ENCODE data around the gene BOD1L2. TPM values are rescaled to one million over a fixed set of nuclear protein-coding genes. Genes with fewer than 3 reads are reported as not detected.

Gene BOD1L2
- total RNA-seq, 1 donor from 2014 or later: not detected

DNA sequence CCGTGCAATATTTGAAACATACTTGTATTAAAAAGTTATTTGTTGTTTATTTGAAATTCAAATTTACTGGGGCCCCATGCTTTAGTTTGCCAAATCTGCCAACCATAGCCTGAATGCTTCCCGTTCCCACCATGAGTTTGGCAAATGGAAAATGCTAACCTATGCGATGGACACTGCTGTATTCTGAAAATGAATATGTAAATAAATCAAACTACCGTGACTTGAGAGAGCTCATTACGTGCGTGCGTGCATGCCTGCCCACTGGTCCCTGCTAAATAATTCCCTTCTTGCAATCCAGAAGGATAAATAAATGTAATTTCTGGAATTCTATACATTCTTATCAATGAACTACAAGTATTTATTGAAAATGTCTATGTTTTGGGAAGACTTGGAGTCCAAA lies 3.2 kb downstream of the BOD1L2 start:
- no peak for DNase-seq (ENCODE audit: low read depth in 2 of 2)

DNA sequence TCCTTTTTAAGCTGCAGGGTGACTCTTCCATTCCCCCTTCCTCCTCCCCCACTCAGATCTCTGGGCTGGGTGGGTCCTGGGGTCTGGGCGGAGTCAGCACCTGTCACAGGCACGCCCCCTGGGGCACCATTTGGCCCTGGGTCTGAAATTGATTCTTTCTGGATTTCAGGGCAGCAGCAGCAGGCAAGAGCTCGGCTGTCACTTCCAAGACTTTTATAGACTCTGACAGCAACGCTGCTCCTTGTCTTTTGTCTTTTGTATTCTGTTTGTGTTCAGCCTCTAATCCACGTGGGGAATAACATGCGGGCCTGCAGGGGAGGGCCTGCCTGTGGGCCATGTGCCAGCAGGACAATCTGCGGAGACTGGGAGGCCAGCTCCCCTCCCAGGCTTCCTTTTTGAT lies 3.9 kb downstream of the BOD1L2 start:
- no peak for DNase-seq (ENCODE audit: low read depth in 2 of 2)

- no peak for DNase-seq (ENCODE audit: low read depth in 2 of 2)
Observed at GRCh38 chr18:57154191-57154830, 7.4 kb downstream of the BOD1L2 start.

DNA sequence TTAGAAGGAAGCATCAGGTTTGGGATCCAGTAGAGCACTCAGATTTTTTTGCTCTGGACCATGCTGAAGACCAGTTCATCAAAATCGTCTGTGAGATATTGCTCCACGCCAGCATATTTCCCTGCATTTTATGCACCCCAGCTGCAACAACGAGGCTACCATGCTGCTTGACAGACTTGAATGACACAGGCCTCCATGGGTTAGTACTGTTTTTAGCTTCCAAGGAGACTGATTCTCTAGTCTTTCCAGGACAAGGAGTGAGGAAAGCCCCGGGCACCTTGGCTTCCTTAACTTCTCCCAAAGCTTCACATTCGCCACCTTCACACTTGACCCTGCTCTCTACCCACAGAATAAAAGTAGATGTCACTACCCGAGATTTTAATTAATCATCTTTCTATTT lies 17.5 kb downstream of the BOD1L2 start:
- DNase-seq (ENCODE audit: low read depth in 2 of 2): no peak

DNA sequence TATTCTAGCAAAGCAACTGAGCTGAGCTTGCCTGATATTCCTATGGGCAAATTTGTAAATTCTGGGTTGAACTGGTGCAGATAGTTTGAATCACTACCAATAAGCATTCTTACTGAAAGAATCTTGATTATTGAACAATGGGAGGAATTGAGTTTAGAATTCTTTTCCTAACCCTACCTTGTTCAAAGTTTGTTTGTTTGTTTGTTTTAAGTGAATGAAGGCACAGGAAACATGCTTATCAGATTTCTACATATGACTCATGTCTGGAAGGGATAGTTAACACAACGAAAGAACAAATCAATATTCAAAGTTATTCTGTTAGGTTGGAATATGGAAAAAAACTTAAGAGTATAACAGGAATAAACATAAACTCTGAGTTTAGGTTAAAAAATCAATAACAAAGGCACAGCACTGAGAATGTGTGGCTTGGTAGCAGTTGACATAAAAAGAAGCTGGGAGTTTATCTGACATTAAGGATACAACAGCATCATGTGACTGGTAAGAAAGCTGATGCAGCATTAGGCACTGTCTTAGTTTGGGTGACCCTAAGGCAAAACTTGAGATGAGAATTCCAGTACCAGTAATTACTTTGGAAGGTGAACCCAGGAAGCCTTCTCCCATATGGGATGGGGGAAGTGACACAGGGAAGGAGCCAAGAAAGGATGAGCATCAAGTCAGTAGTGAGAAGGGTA lies 20.9 kb downstream of the BOD1L2 start:
- DNase-seq (ENCODE audit: low read depth in 2 of 2): no peak

- no peak for DNase-seq (ENCODE audit: low read depth in 2 of 2)
Observed at GRCh38 chr18:57171026-57171425, 24.1 kb downstream of the BOD1L2 start.

- no peak for DNase-seq (ENCODE audit: low read depth in 2 of 2)
Observed at GRCh38 chr18:57175532-57175931, 28.6 kb downstream of the BOD1L2 start.

- DNase-seq (ENCODE audit: low read depth in 2 of 2): no peak
Observed at GRCh38 chr18:57185434-57185833, 38.5 kb downstream of the BOD1L2 start.

- DNase-seq (ENCODE audit: low read depth in 2 of 2): no peak
Observed at GRCh38 chr18:57188851-57189557, 42.1 kb downstream of the BOD1L2 start.

DNA sequence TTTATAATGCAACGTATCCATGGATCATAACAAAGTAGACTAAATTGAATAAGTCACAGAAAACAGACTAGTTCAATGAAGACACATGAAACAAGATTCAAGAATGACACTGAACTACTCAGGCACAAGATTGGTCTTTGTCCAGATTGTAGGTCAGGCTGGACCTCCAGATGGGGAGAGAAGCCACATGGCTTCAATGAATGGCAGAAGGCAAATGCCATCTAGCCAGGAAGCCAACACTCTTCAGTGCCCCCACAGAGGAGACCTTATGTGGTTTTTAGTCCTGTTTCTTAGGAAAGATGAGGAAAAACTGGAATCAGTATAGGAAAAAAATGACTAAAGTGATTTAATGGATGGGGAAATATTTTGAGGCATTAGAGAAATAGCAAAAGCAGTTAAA lies 43.1 kb downstream of the BOD1L2 start:
- no peak for DNase-seq (ENCODE audit: low read depth in 2 of 2)

- no peak for DNase-seq (ENCODE audit: low read depth in 2 of 2)
Observed at GRCh38 chr18:57194070-57194469, 47.2 kb downstream of the BOD1L2 start.

DNA sequence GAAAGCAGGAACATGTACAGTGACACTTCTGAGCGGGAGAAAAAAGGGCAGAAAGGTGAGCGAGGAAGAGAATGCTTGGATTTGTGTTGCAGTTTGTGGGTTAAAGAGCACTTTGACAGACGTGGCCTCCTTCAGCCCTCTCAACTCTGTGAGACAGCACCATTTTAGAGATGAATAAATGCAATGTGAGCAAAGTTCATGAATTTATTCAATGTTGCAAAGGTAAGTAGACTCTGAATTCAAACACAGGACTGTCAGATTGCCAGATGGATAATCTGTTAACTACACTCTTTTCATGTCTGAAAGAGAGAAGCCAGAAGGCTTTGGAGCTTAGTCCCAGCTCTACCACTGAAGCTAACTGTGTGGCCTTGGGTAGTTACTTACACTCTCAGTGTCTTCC lies 47.7 kb downstream of the BOD1L2 start:
- no peak for DNase-seq (ENCODE audit: low read depth in 2 of 2)

DNA sequence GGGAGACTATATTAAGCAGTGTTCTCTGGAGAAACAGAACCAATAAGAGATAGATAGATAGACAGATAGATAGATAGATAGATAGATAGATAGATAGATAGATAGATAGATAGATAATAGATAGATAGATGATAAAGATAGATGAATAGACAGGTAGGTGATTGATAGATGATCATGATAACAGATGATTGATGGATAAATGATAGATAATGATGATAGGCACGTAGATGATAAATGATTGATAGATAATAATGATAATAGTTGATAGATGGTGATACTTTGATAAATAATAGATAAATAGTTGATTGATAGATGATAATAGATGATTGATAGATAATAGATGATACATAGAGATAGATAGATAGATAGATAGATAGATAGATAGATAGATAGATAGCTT lies 48.5 kb downstream of the BOD1L2 start:
- no peak for DNase-seq (ENCODE audit: low read depth in 2 of 2)

- no peak for DNase-seq (ENCODE audit: low read depth in 2 of 2)
Observed at GRCh38 chr18:57197261-57197660, 50.4 kb downstream of the BOD1L2 start.

GRCh38 chr18:57198073-57198472 lies 51.2 kb downstream of the BOD1L2 start:
- DNase-seq (ENCODE audit: low read depth in 2 of 2): no peak

Other genes with a start within 250 kb of the BOD1L2 start
- gene ST8SIA3, start 205.5 kb downstream of the BOD1L2 start, total RNA-seq: not detected in 2 replicates

All from lung microvascular endothelial cell (primary cell).